Astrocyte of the spinal cord (primary cell): ENCODE results near the gene LRRC14B.

Experiments
- DNase-seq: peaks from one replicate; pipeline ENCODE4 v3.0.0; 2011; ENCODE audit warnings: low read depth, low spot score
- H3K4me3 ChIP-seq: 2 replicates; pipeline ENCODE4 v1.5.1; 2011; ENCODE audit warnings: low read depth, mild to moderate bottlenecking, low read length, moderate library complexity
- in situ Hi-C: cut with HindIII; loops from 2 replicates; pipeline ENCODE4 v1.10.0; 2017; ENCODE audit warnings: low sequenced_read_pairs
- TF ChIP-seq, protein P1 (sequence below): IDR thresholded peaks from 2 replicates; pipeline ENCODE4 v1.5.1; 2012; ENCODE audit warnings: low read depth, mild to moderate bottlenecking, low read length, inconsistent platforms

The LRRC14B gene

DNA sequence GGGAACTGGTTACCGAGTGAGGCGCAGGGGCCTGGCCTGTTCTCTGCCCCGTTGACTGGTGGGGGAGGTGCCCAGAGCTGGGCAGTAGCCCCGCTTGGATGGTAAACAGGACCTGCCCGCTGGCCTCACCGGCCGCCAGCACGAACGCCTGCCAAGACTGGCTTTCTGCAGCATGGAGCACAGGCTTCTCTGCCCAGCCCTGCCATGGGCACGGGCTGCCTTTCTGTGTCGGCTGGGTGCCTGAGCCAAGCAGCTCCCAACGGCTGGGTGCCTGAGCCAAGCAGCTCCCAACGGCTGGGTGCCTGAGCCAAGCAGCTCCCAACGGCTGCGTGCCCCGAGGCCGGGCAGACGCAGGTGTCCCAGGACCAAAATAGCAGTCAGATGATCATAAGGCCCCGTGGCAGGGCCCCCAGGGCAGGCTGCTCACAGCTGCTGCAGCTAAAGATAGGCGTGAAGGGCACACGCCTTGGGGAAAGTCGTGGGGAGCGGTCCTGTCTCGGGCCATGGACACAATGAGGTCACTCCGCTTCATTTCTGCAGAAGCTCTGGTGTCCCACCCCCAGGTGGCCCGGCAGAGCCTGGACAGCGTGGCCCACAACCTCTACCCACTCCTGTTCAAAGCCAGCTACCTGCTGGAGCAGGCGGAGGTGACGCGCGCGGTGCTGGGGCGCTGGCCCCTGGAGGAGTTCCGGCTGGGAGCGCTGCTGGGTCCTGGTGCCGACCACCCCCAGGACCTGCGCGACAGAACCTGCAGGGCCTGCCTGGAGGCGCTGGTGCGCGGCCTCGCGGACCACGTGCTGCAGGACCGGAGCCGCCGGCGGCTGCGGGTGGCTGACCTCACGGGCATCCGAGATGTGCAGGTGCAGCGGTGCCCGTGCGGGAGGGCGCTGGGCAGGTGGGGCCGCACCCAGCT lies at the start of gene LRRC14B:
LRRC14B (plus strand) TSS at position 460 of the 913 bp plus-strand sequence; CDS start at position 504, 44 bp downstream.
- no peak for DNase-seq
- no peak within 1 kb of the TSS for H3K4me3 ChIP-seq
- TF ChIP-seq, protein P1, sequence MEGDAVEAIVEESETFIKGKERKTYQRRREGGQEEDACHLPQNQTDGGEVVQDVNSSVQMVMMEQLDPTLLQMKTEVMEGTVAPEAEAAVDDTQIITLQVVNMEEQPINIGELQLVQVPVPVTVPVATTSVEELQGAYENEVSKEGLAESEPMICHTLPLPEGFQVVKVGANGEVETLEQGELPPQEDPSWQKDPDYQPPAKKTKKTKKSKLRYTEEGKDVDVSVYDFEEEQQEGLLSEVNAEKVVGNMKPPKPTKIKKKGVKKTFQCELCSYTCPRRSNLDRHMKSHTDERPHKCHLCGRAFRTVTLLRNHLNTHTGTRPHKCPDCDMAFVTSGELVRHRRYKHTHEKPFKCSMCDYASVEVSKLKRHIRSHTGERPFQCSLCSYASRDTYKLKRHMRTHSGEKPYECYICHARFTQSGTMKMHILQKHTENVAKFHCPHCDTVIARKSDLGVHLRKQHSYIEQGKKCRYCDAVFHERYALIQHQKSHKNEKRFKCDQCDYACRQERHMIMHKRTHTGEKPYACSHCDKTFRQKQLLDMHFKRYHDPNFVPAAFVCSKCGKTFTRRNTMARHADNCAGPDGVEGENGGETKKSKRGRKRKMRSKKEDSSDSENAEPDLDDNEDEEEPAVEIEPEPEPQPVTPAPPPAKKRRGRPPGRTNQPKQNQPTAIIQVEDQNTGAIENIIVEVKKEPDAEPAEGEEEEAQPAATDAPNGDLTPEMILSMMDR = no peak
- in situ Hi-C loops = no loop called here

DNA sequence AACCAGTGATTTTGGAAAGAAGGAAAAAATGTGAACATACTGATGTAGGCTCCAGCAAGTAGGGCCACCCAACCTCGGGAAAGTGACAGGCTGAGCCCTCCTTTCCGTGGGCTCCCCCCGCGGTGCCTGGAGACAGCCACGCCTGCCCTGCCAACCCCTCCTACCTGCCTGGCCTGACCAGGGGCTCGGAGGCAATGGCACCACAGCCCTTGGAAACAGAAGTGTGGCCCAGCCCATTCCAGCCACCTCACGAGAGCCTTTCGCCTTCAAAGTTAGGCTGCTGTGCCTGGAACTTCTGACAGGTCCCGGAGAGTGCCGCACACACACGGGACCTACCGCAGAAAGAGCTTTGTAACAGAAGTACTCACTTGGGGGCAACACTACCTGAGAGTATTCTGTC lies 49.5 kb upstream of the LRRC14B start:
- no peak for DNase-seq
- H3K4me3 ChIP-seq = no peak overlapping the region
- TF ChIP-seq, protein P1 = no peak
- in situ Hi-C loops = no loop called here

DNA sequence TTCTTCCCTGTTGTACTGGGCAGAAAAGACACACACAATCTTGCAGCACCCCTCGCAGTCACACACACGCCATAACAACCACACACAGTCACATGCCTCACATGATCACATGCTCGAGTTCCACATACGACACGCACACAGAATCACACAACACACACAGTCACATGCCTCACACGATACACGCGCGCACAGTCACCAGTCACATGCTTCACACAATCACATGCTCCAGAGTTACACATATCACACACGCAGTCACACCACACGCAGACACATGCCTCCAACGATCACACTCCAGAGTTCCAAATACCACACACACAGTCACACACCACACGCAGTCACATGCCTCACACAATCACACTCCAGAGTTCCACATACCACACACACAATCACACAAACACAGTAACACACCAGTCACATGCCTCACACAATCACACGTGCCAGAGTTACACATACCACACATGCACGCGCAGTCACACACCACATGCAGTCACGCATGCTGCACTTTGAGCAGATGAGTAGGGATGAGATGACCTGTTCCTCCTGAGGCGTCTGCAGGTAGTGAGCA lies 49.0 kb upstream of the LRRC14B start:
- DNase-seq = no peak
- TF ChIP-seq, protein P1 = no peak
- in situ Hi-C loops = no loop called here
- no peak overlapping the region for H3K4me3 ChIP-seq

DNA sequence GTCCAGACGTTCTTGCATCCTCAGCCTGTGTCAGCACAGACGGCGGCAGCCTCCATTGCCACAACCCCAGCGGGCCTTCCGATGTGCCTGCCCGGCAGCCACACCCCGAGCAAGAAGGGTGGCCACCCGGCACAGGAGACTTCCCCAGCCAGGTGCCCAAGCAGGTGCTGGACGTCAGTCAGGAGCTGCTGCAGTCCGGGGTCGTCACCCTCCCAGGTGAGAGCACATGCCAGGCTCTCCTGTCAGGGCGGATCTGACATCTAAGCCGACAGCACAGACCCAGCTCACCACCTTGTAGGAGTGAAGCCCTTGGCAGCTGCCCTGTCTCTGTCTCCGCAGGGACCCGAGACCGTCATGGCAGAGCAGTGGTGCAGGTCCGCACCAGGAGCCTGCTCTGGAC lies 48.3 kb upstream of the LRRC14B start:
- in situ Hi-C loops = no loop called here
- DNase-seq = no peak
- H3K4me3 ChIP-seq = no peak overlapping the region
- TF ChIP-seq, protein P1 = no peak

DNA sequence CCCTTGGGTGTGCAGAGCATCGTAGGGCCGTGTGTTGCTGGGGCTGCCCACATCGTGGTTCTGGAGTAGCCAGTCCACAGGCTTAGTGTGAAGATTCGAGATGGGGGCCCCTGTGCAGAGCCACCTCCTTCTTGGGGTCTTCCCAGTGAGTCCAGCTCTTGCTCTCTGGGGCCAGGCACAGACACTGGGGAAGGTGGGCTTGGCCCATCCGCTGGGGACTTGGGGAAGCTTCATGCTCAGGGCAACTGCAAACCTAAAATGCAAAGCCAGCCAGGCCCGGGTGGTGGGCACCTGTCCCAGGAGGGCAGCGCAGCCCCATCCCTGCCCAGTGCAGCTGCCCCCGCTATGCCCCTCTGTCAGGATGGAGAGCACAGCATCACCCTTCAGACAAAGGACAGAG lies 46.4 kb upstream of the LRRC14B start:
- in situ Hi-C loops = no loop called here
- TF ChIP-seq, protein P1 = no peak
- DNase-seq = no peak
- H3K4me3 ChIP-seq = no peak overlapping the region

DNA sequence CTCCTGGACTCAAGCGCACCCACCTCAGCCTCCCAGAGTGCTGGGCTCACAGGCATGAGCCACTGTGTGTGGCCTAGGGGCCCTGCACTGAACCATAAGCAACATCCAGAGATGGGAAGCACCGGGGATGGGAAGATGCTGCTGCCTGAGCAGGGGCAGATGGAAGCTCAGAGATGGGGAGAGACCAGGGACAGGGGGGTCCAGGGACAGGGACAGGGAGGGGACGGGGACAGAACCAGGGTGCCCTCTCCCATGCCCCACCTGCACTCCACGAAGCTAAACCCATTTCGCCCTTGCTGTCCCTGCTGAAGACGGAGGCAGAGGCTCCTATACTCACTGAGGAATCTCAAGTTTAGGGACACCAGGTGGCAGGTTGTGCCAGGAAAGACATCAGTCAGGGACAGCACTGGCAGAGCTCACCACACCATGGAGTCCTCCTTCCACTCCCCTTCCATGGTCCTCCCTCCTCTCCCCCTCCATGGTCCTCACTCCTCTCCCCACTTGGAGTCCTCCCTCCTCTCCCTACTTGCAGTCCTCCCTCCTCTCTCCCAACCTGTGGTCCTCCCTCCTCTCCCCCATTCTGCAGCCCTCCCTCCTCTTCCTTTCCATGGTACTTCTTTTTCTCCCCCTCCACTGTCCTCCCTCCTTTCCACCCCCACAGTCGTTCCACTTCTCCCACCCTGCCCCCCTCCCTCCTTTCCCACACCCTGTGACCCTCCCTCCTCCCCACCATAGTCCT lies 45.5 kb upstream of the LRRC14B start:
- in situ Hi-C loops = no loop called here

More for the DNA sequence above, 45.5 kb upstream of the LRRC14B start:
- DNase-seq = no peak
- no peak overlapping the region for H3K4me3 ChIP-seq
- TF ChIP-seq, protein P1 = no peak
